SK-N-SH treated with all-trans-retinoic acid at 6 μM for 48 hours (cell line): ENCODE results near the gene CDH16.

Experiments
- ATAC-seq: fragments of 200-7000 bp; cut with Tn5 transposase; 3 replicates; pipeline ENCODE4 v1.9.1; 2020; ENCODE audit warnings: mild to moderate bottlenecking, moderate library complexity
- ARNTL ChIP-seq: fragments of 450-650 bp; formaldehyde crosslinking; IDR thresholded peaks from 2 replicates; pipeline ENCODE4 v1.5.0; 2020; ENCODE audit warnings: low read depth, mild to moderate bottlenecking, moderate library complexity, borderline replicate concordance
- BACH2 ChIP-seq: fragments of 250-450 bp; sonication (Bioruptor Pico); IDR thresholded peaks from 2 replicates; pipeline ENCODE4 v1.9.0; 2021; ENCODE audit warnings: mild to moderate bottlenecking, borderline replicate concordance
- CREB5 ChIP-seq: fragments of 250-450 bp; sonication (Bioruptor Pico); IDR thresholded peaks from 2 replicates; pipeline ENCODE4 v1.5.1; 2020; ENCODE audit warnings: low read depth, mild to moderate bottlenecking, moderate library complexity
- CSDC2 ChIP-seq: fragments of 250-450 bp; sonication (Bioruptor Pico); IDR thresholded peaks from 2 replicates; pipeline ENCODE4 v1.5.0; 2020; ENCODE audit warnings: mild to moderate bottlenecking, moderate library complexity
- CSRNP3 ChIP-seq: fragments of 250-450 bp; sonication (Bioruptor Pico); IDR thresholded peaks from 2 replicates; pipeline ENCODE4 v1.5.1; 2021; ENCODE audit warnings: mild to moderate bottlenecking, moderate library complexity
- ESRRG ChIP-seq: fragments of 250-450 bp; sonication (Bioruptor Pico); IDR thresholded peaks from 2 replicates; pipeline ENCODE4 v1.6.1; 2021; ENCODE audit warnings: mild to moderate bottlenecking
- ISL1 ChIP-seq: fragments of 250-450 bp; sonication (Bioruptor Pico); IDR thresholded peaks from 2 replicates; pipeline ENCODE4 v2.1.2; 2022; ENCODE audit warnings: mild to moderate bottlenecking, moderate library complexity
- OSR1 ChIP-seq: fragments of 250-450 bp; sonication (Bioruptor Pico); IDR thresholded peaks from 2 replicates; pipeline ENCODE4 v1.8.0; 2022; ENCODE audit warnings: moderate library complexity, mild to moderate bottlenecking, inconsistent platforms
- PATZ1 ChIP-seq: fragments of 250-450 bp; sonication (Bioruptor Pico); IDR thresholded peaks from 2 replicates; pipeline ENCODE4 v1.8.0; 2020; ENCODE audit warnings: mild to moderate bottlenecking, moderate library complexity, borderline replicate concordance
- POU6F1 ChIP-seq: fragments of 250-450 bp; sonication (Bioruptor Pico); IDR thresholded peaks from 2 replicates; pipeline ENCODE4 v1.8.0; 2021; ENCODE audit warnings: low read depth, mild to moderate bottlenecking, moderate library complexity, borderline replicate concordance
- PPARA ChIP-seq: fragments of 250-450 bp; sonication (Bioruptor Pico); IDR thresholded peaks from 2 replicates; pipeline ENCODE4 v1.5.0; 2020; ENCODE audit warnings: mild to moderate bottlenecking, borderline replicate concordance
- RARB ChIP-seq: fragments of 250-450 bp; sonication (Bioruptor Pico); IDR thresholded peaks from 2 replicates; pipeline ENCODE4 v1.8.0; 2021; ENCODE audit warnings: mild to moderate bottlenecking, moderate library complexity
- SNAI2 ChIP-seq: fragments of 250-450 bp; sonication (Bioruptor Pico); IDR thresholded peaks from 2 replicates; pipeline ENCODE4 v1.5.0; 2020; ENCODE audit warnings: mild to moderate bottlenecking, moderate library complexity
- TCF4 ChIP-seq: fragments of 250-450 bp; sonication (Bioruptor Pico); IDR thresholded peaks from 2 replicates; pipeline ENCODE4 v1.8.0; 2021; ENCODE audit warnings: mild to moderate bottlenecking, moderate library complexity, borderline replicate concordance
- TOX ChIP-seq: fragments of 250-450 bp; sonication (Bioruptor Pico); IDR thresholded peaks from 2 replicates; pipeline ENCODE4 v1.8.0; 2021; ENCODE audit warnings: mild to moderate bottlenecking, moderate library complexity, borderline replicate concordance
- TSHZ2 ChIP-seq: fragments of 250-450 bp; sonication (Bioruptor Pico); IDR thresholded peaks from 2 replicates; pipeline ENCODE4 v1.5.0; 2020; ENCODE audit warnings: mild to moderate bottlenecking, moderate library complexity
- ZC3H10 ChIP-seq: fragments of 250-450 bp; sonication (Bioruptor Pico); IDR thresholded peaks from 2 replicates; pipeline ENCODE4 v1.5.1; 2021; ENCODE audit warnings: mild to moderate bottlenecking, moderate library complexity
- ZFP3 ChIP-seq: fragments of 250-450 bp; sonication (Bioruptor Pico); IDR thresholded peaks from 2 replicates; pipeline ENCODE4 v1.5.0; 2020; ENCODE audit warnings: mild to moderate bottlenecking, moderate library complexity
- ZFP30 ChIP-seq: fragments of 450-650 bp; formaldehyde crosslinking; IDR thresholded peaks from 2 replicates; pipeline ENCODE4 v1.5.0; 2022; ENCODE audit warnings: mild to moderate bottlenecking, moderate library complexity
- ZNF565 ChIP-seq: fragments of 450-650 bp; formaldehyde crosslinking; conservative IDR thresholded peaks from 2 replicates; pipeline ENCODE4 v1.5.0; 2020; ENCODE audit warnings: low read depth, mild to moderate bottlenecking, moderate library complexity
- ZNF70 ChIP-seq: fragments of 450-650 bp; formaldehyde crosslinking; IDR thresholded peaks from 2 replicates; pipeline ENCODE4 v1.5.0; 2020; ENCODE audit warnings: mild to moderate bottlenecking, moderate library complexity
- ZNF8 ChIP-seq: fragments of 450-650 bp; formaldehyde crosslinking; IDR thresholded peaks from 2 replicates; pipeline ENCODE4 v1.5.0; 2020; ENCODE audit warnings: mild to moderate bottlenecking, moderate library complexity

Gene CDH16

GRCh38 chr16:66939366-66939765 lies 20.7 kb upstream of the CDH16 start:
- no peak for TF ChIP-seq POU6F1
- ATAC-seq: no peak

GRCh38 chr16:66937725-66938337 lies 19.1 kb upstream of the CDH16 start:
- TF ChIP-seq BACH2 (CRISPR knock-in tag) (no peak), TCF4 (CRISPR knock-in tag) (no peak), ZFP3 (CRISPR knock-in tag) (no peak), ZNF70 (CRISPR knock-in tag) (no peak), SNAI2 (CRISPR knock-in tag) (no peak), TSHZ2 (CRISPR knock-in tag) (no peak), ISL1 (no peak), ZC3H10 (no peak), ZNF565 (no peak), CSRNP3 (CRISPR knock-in tag) (no peak), ZFP30 (CRISPR knock-in tag) (no peak), PATZ1 (CRISPR knock-in tag) (no peak), OSR1 (CRISPR knock-in tag) (no peak), TOX (CRISPR knock-in tag) (no peak), RARB (CRISPR knock-in tag) (no peak), PPARA (CRISPR knock-in tag) (no peak), POU6F1 (no peak), CSDC2 (CRISPR knock-in tag) (no peak), ZNF8 (CRISPR knock-in tag) (no peak)
- no peak for ATAC-seq

GRCh38 chr16:66936889-66937554 lies 18.3 kb upstream of the CDH16 start:
- no peak for TF ChIP-seq ZNF70 (CRISPR knock-in tag)
- no peak for TF ChIP-seq ARNTL (CRISPR knock-in tag)
- TF ChIP-seq OSR1 (CRISPR knock-in tag): no peak
- TF ChIP-seq CREB5: no peak
- TF ChIP-seq PATZ1 (CRISPR knock-in tag): no peak
- no peak for TF ChIP-seq ESRRG (CRISPR knock-in tag)
- no peak for TF ChIP-seq RARB (CRISPR knock-in tag)
- no peak for TF ChIP-seq ZNF565
- TF ChIP-seq ZFP30 (CRISPR knock-in tag): no peak
- no peak for TF ChIP-seq TOX (CRISPR knock-in tag)
- TF ChIP-seq CSDC2 (CRISPR knock-in tag): no peak
- no peak for TF ChIP-seq POU6F1
- TF ChIP-seq ZC3H10: no peak
- TF ChIP-seq ZNF8 (CRISPR knock-in tag): no peak
- no peak for ATAC-seq
